Measurements from ENCODE around the gene GLIS1.

DNA sequence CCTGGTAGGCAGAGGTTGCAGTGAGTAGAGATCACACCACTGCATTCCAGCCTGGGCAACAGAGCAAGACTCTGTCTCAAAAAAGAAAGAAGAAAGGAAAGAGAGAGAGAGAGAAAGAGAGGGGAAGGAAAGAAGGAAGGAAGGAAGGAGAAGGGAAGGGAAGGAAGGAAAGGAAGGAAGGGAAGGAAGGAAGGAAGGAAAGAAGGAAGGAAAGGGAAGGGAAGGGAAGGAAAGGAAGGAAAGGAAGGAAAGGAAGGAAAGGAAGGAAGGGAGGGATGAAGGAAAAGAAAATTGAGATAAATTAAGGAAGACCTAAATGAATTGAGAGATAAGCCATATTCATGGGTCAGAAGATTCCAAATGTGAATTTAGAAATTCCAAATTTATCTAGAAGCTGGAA lies 92.2 kb downstream of the GLIS1 start:
- TF ChIP-seq POLR2AphosphoS5 (IDR thresholded peaks at IDR 0.05) (no peak), POLR2A (IDR thresholded peaks at IDR 0.05) (no peak), EP300 (IDR thresholded peaks at IDR 0.05) (no peak)
- TF ChIP-seq, protein P1, sequence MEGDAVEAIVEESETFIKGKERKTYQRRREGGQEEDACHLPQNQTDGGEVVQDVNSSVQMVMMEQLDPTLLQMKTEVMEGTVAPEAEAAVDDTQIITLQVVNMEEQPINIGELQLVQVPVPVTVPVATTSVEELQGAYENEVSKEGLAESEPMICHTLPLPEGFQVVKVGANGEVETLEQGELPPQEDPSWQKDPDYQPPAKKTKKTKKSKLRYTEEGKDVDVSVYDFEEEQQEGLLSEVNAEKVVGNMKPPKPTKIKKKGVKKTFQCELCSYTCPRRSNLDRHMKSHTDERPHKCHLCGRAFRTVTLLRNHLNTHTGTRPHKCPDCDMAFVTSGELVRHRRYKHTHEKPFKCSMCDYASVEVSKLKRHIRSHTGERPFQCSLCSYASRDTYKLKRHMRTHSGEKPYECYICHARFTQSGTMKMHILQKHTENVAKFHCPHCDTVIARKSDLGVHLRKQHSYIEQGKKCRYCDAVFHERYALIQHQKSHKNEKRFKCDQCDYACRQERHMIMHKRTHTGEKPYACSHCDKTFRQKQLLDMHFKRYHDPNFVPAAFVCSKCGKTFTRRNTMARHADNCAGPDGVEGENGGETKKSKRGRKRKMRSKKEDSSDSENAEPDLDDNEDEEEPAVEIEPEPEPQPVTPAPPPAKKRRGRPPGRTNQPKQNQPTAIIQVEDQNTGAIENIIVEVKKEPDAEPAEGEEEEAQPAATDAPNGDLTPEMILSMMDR (IDR thresholded peaks at IDR 0.05), result no peak

Measured in stomach (tissue), 4 donors.